Lower leg skin (tissue), 4 donors: ENCODE data around the gene ELAVL1. TPM values are rescaled to one million over a fixed set of nuclear protein-coding genes. Genes with fewer than 3 reads are reported as not detected.

Experiments
- DNase-seq, 2 donors: peaks; one replicate each; pipeline ENCODE4 v3.0.0-alpha.2; 2019; ENCODE audit warnings: low spot score in 2 of 2
- H3K4me3 ChIP-seq: fragments of 200-600 bp; sonication (generic); 2 replicates; pipeline ENCODE4 v1.5.1; 2017; ENCODE audit warnings: mild to moderate bottlenecking, low read depth; ENCODE audit not compliant: poor library complexity, severe bottlenecking
- POLR2A ChIP-seq, 2 donors: fragments of 450-650 bp; IDR thresholded peaks; one replicate each; pipeline ENCODE4 v1.6.1; 2016 to 2017; ENCODE audit warnings: antibody characterized with exemption in 2 of 2, mild to moderate bottlenecking in 1 of 2, moderate library complexity in 1 of 2
- WGBS, 2 donors: methylation state at CpG; one replicate each; pipeline ENCODE4 v1.1.5; 2018; 5-methylcytosine and 5-hydroxymethylcytosine counted together
- intact Hi-C: fragments of 100-400 bp; cut with DNase I; formaldehyde crosslinking; loops from one replicate; pipeline ENCODE4 v1.15.0; 2023; ENCODE audit warnings: low total_unique reads
- total RNA-seq, 4 donors: library from RNA; depleted of rRNA; stranded (reverse); fragments of >200 nt; gene quantifications; one replicate each; pipeline ENCODE4 v1.1.0, GENCODE V29; 2016
- TF ChIP-seq, protein P1 (sequence below), 3 donors: fragments of 450-650 bp; IDR thresholded peaks; one replicate each; pipeline ENCODE4 v1.5.1; 2016; ENCODE audit warnings: antibody characterized with exemption in 3 of 3, mild to moderate bottlenecking in 3 of 3, moderate library complexity in 2 of 3

Gene ELAVL1
- total RNA-seq, 4 donors from 2014 or later, result 24.8 to 49.2 (median 30.9) TPM

DNA sequence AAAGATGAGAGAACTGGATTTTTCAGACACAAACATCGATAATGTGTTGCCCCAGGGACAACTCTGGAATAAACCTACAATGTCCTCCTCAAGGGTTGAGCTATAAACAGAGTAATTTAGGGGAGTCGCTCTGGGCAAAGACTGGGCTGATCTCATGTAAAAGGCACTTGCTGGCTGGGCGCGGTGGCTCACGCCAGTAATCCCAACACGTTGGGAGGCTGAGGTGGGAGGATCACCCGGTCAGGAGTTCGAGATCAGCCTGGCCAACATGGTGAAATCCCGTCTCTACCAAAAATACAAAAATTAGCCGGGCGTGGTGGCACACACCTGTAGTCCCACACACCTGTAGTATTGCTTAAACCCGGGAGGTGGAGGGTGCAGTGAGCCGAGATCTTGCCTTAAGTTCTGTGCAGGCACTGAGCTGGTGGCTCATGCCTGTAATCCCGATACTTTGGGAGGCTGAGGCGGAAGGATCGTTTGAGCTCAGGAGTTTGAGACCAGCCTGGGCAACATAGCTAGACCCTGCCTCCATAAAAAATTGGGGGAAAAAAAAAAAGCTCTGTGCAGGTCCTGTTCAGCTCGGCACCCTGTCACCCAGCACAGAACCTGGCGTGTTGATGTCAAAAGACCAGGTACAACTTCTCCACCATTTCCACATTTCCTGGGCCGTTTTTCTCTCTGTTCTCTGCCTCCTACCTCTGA, 63.4 kb downstream of the ELAVL1 start:
- TF ChIP-seq POLR2A (IDR thresholded peaks at IDR 0.05), result no peak
- TF ChIP-seq, protein P1, sequence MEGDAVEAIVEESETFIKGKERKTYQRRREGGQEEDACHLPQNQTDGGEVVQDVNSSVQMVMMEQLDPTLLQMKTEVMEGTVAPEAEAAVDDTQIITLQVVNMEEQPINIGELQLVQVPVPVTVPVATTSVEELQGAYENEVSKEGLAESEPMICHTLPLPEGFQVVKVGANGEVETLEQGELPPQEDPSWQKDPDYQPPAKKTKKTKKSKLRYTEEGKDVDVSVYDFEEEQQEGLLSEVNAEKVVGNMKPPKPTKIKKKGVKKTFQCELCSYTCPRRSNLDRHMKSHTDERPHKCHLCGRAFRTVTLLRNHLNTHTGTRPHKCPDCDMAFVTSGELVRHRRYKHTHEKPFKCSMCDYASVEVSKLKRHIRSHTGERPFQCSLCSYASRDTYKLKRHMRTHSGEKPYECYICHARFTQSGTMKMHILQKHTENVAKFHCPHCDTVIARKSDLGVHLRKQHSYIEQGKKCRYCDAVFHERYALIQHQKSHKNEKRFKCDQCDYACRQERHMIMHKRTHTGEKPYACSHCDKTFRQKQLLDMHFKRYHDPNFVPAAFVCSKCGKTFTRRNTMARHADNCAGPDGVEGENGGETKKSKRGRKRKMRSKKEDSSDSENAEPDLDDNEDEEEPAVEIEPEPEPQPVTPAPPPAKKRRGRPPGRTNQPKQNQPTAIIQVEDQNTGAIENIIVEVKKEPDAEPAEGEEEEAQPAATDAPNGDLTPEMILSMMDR (IDR thresholded peaks at IDR 0.05), result no peak
- intact Hi-C loops, result loop anchor here (1.0 kb wide), 1 partner anchor 15 kb away; no protein-coding TSS in a partner anchor
- H3K4me3 ChIP-seq, result no peak overlapping the region
- DNase-seq, result no peak
- 82 to 86% methylated on average over 19 of the region's 19 CpGs for WGBS, 2 donors

DNA sequence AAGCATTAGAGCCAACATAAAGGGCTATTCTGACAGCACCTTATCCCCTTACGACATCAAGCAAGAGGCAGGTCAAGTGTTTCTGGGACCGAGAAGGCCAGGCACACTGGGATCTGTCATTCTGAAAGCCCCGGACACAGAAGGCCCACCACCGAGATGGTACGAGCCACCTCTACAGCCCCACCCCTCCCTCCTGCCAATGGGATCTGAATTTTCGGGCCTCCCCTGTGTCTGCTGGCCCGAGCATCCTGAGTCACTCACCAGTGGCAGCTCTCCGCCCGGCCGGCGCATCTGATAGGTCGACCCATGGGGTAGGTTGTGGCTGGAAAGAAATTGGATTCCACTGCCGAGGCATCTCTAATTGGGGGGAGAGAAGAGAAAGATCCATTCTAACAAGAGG, 64.6 kb downstream of the ELAVL1 start:
- WGBS, 2 donors, result 88 to 92% methylated on average over 11 to 13 of the region's 13 CpGs
- H3K4me3 ChIP-seq, result no peak overlapping the region
- TF ChIP-seq POLR2A (IDR thresholded peaks at IDR 0.05), result no peak
- TF ChIP-seq, protein P1 (IDR thresholded peaks at IDR 0.05), result no peak
- intact Hi-C loops, result no loop called here
- DNase-seq, result no peak

DNA sequence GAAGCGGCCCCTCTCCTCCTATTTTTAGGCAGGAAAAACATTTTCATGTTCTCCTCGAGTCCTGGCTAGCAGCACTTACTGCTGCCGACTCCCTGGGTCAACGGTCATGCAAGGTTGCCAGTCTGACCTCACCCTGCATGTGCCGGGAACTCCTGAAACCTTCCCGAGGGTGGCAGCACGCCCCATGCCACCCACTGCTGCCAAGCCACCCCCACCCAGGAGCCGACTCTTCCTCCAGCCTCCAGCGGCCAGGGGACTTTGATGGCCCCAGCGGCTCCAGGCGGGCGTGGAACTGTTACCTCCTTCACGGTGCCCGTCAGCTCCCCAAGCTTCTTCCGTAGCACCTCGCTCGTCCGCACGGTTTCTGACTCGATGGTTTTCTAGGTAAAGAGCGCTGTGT, 70.7 kb downstream of the ELAVL1 start:
- 90 to 92% methylated on average over 21 of the region's 21 CpGs for WGBS, 2 donors
- no peak overlapping the region for H3K4me3 ChIP-seq
- DNase-seq, result no peak
- no peak for TF ChIP-seq POLR2A (IDR thresholded peaks at IDR 0.05)
- TF ChIP-seq, protein P1 (IDR thresholded peaks at IDR 0.05), result no peak
- intact Hi-C loops, result no loop called here

DNA sequence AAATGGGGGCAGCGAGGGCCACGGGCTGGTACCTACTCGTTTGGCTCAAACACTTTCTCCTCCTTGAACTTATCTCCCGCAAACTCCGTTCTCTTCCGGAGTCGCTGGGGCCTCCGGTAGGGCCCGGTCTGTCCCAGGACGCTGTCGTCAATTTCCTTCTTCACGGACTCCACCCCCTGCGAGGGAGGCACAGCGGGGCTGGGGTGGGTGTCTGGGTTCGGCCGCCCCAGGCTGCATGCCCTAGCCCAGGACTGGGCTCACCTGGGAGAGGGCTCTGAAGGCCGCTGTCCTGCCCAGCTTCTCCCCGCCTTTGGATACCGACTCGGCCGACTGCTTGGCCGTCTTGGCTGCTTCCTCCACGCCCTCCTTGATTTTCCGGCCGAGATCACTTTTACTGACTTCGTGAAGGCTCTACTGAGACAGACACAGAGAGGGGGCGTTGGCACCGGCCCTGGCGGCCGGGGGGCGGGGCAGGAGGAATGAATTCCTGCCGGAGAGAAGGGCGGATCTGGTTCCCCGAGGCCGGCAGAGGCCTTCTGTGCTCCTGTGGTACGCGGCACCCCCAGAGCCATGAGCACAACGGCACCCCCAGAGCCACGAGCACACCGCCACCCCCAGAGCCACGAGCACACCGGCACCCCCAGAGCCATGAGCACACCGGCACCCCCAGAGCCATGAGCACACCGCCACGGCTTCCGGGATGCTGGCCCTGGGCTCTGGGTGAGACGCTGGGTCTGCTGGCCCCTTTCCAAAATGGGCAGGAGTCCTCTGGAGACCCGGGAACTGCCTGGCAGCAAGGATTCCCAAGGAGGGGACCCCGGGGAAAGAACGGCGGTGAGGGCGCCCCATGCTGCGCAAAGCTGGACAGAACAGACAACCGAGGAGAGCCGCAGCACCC, 71.4 kb downstream of the ELAVL1 start:
- no peak overlapping the region for H3K4me3 ChIP-seq
- no peak for TF ChIP-seq POLR2A (IDR thresholded peaks at IDR 0.05)
- TF ChIP-seq, protein P1 (IDR thresholded peaks at IDR 0.05), result no peak
- DNase-seq, result no peak
- intact Hi-C loops, result no loop called here
- 86 to 88% methylated on average over 46 to 55 of the region's 55 CpGs for WGBS, 2 donors

DNA sequence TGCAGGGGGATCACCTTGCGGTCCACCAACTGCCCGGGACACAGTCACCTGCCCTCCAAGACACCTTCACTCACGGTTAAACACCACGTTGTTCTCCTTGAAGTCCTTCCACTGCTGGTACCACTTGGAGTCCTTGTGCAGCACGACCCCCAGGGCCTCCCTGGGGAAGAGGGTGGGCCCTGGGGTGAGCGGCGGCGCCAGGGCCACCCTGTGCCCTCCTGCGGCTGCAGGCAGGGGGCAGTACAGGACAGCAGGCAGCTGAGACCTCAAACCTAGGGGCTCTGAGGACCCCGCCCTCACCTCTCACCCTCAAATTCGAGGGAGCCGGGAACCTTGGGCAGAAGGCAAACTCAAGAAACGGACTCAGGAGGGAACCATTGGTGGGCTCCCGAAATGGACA, 72.0 kb downstream of the ELAVL1 start:
- H3K4me3 ChIP-seq, result no peak overlapping the region
- no peak for TF ChIP-seq POLR2A (IDR thresholded peaks at IDR 0.05)
- TF ChIP-seq, protein P1 (IDR thresholded peaks at IDR 0.05), result no peak
- WGBS, 2 donors, result 81 to 91% methylated on average over 13 to 14 of the region's 14 CpGs
- no peak for DNase-seq
- intact Hi-C loops, result no loop called here
